Neural progenitor cell (in vitro differentiated cells): ENCODE data around the gene PTRH1.

Experiments used
- EZH2 ChIP-seq: fragments of 200-600 bp; sonication (generic); IDR thresholded peaks from 2 replicates; pipeline ENCODE4 v1.6.1; 2017; ENCODE audit warnings: antibody characterized with exemption, mild to moderate bottlenecking, moderate library complexity
- TF ChIP-seq, protein P1 (sequence below): fragments of 200-600 bp; sonication (generic); IDR thresholded peaks from 2 replicates; pipeline ENCODE4 v1.5.1; 2017; ENCODE audit warnings: antibody characterized with exemption, mild to moderate bottlenecking

DNA sequence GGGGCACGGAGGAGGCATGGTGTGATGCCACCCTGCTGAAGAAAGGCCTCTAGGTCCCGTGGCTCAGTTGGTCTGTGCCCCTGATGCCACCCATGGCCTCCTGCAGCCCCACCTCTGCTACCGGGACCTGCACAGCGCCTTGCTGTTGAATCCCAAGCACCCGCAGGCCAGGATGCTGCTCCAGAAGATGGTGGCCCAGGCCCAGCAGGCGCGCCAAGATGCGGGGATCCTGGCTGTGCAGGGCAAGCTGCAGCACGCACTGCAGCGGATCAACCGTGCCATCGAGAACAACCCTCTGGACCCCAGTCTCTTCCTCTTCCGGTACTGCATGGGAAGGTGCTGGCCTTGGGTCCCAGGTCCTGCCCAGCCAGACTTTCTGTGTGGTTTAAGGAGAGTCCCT, 7.5 kb upstream of the PTRH1 start:
- TF ChIP-seq, protein P1, sequence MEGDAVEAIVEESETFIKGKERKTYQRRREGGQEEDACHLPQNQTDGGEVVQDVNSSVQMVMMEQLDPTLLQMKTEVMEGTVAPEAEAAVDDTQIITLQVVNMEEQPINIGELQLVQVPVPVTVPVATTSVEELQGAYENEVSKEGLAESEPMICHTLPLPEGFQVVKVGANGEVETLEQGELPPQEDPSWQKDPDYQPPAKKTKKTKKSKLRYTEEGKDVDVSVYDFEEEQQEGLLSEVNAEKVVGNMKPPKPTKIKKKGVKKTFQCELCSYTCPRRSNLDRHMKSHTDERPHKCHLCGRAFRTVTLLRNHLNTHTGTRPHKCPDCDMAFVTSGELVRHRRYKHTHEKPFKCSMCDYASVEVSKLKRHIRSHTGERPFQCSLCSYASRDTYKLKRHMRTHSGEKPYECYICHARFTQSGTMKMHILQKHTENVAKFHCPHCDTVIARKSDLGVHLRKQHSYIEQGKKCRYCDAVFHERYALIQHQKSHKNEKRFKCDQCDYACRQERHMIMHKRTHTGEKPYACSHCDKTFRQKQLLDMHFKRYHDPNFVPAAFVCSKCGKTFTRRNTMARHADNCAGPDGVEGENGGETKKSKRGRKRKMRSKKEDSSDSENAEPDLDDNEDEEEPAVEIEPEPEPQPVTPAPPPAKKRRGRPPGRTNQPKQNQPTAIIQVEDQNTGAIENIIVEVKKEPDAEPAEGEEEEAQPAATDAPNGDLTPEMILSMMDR, result no peak
- no peak for TF ChIP-seq EZH2
